Osteoblast (primary cell): ENCODE results near the gene IL13RA1. TPM values are rescaled to one million over a fixed set of nuclear protein-coding genes. Genes with fewer than 3 reads are reported as not detected.

Experiments
- DNase-seq: peaks from one replicate; pipeline ENCODE4 v3.0.0; 2011; ENCODE audit warnings: low spot score, mixed read lengths; ENCODE audit not compliant: insufficient read length; ENCODE audit errors: missing footprints
- H2AFZ ChIP-seq: 2 replicates; pipeline ENCODE4 v1.6.0; 2011; ENCODE audit warnings: mild to moderate bottlenecking, low read length
- H3K27ac ChIP-seq: 2 replicates; pipeline ENCODE4 v1.5.1; 2011; ENCODE audit warnings: mild to moderate bottlenecking, low read depth, low read length, moderate library complexity
- H3K27me3 ChIP-seq: 2 replicates; pipeline ENCODE4 v1.6.0; 2012; ENCODE audit warnings: mild to moderate bottlenecking, control low read depth, inconsistent platforms, low read length, moderate library complexity; ENCODE audit not compliant: insufficient read depth
- H3K36me3 ChIP-seq: 2 replicates; pipeline ENCODE4 v1.5.1; 2011; ENCODE audit warnings: mild to moderate bottlenecking, low read length, control low read depth, moderate library complexity; ENCODE audit not compliant: insufficient read depth
- H3K4me1 ChIP-seq: 2 replicates; pipeline ENCODE4 v1.5.1; 2011; ENCODE audit warnings: mild to moderate bottlenecking, low read length, control low read depth, moderate library complexity; ENCODE audit not compliant: insufficient read depth
- H3K4me2 ChIP-seq: 2 replicates; pipeline ENCODE4 v1.6.0; 2011; ENCODE audit warnings: mild to moderate bottlenecking, low read length; ENCODE audit not compliant: insufficient read depth
- H3K4me3 ChIP-seq: fragments of 200-600 bp; sonication (generic); 3 replicates; pipeline ENCODE4 v1.5.1; 2012; ENCODE audit warnings: mild to moderate bottlenecking, low read length, inconsistent platforms; ENCODE audit not compliant: insufficient read depth
- H3K79me2 ChIP-seq: 2 replicates; pipeline ENCODE4 v1.6.0; 2012; ENCODE audit warnings: mild to moderate bottlenecking, low read length, control low read depth, inconsistent platforms; ENCODE audit not compliant: insufficient read depth
- H3K9me3 ChIP-seq: 2 replicates; pipeline ENCODE4 v1.5.1; 2011; ENCODE audit warnings: low read depth, low read length, control low read depth
- H4K20me1 ChIP-seq: 2 replicates; pipeline ENCODE4 v1.6.0; 2012; ENCODE audit warnings: mild to moderate bottlenecking, low read length, control low read depth; ENCODE audit not compliant: insufficient read depth
- CTCF ChIP-seq: IDR thresholded peaks from 2 replicates; pipeline ENCODE4 v1.5.1; 2011; ENCODE audit warnings: mild to moderate bottlenecking, low read depth, low read length, moderate library complexity; ENCODE audit errors: extremely low read depth
- total RNA-seq: library from RNA; depleted of rRNA; stranded (reverse); fragments of >200 nt; gene quantifications from 2 replicates; pipeline ENCODE4 v1.2.3, GENCODE V29; 2012

Gene IL13RA1
- total RNA-seq, 1 donor = 81.4 TPM

- H2AFZ ChIP-seq = no peak overlapping the region
- no peaks in the 10 kb centered on the region for H4K20me1 ChIP-seq
- H3K27ac ChIP-seq = no peak overlapping the region
- H3K4me2 ChIP-seq = no peak overlapping the region
- peaks cover 13% of the 10 kb centered on the region for H3K4me1 ChIP-seq
- H3K79me2 ChIP-seq = peaks cover 13% of the 10 kb centered on the region
- H3K4me3 ChIP-seq = no peak overlapping the region
- DNase-seq = no peak
- H3K36me3 ChIP-seq = no peaks in the 10 kb centered on the region
- no peaks in the 10 kb centered on the region for H3K27me3 ChIP-seq
- no peak for TF ChIP-seq CTCF
- H3K9me3 ChIP-seq = no peaks in the 10 kb centered on the region
Measured at GRCh38 chrX:118724365-118724764, 3.0 kb upstream of the IL13RA1 start.

- no peaks in the 10 kb centered on the region for H3K9me3 ChIP-seq
- no peak for TF ChIP-seq CTCF
- peaks cover 16% of the 10 kb centered on the region for H3K79me2 ChIP-seq
- H3K4me2 ChIP-seq = peak overlapping the region; percentile 33
- no peak overlapping the region for H3K27ac ChIP-seq
- H4K20me1 ChIP-seq = no peaks in the 10 kb centered on the region
- no peak overlapping the region for H3K4me3 ChIP-seq
- no peaks in the 10 kb centered on the region for H3K36me3 ChIP-seq
- H2AFZ ChIP-seq = peak overlapping the region; percentile 41
- H3K27me3 ChIP-seq = no peaks in the 10 kb centered on the region
- H3K4me1 ChIP-seq = peaks cover 17% of the 10 kb centered on the region
- no peak for DNase-seq
Measured at GRCh38 chrX:118724775-118725174, 2.6 kb upstream of the IL13RA1 start.

- H3K4me3 ChIP-seq = no peak overlapping the region
- H3K27ac ChIP-seq = no peak overlapping the region
Measured at GRCh38 chrX:118726396-118726795, 1.0 kb upstream of the IL13RA1 start.

More at GRCh38 chrX:118726396-118726795, 1.0 kb upstream of the IL13RA1 start:
- Histone ChIP-seq H3K9me3 (no peaks in the 10 kb centered on the region), H4K20me1 (no peaks in the 10 kb centered on the region), H3K27me3 (no peaks in the 10 kb centered on the region), H2AFZ (no peak overlapping the region), H3K36me3 (no peaks in the 10 kb centered on the region), H3K4me2 (peak overlapping the region; percentile 76), H3K4me1 (peaks cover 25% of the 10 kb centered on the region), H3K79me2 (peaks cover 16% of the 10 kb centered on the region)
- TF ChIP-seq CTCF = no peak
- DNase-seq = no peak
